ENCODE data around the gene AJM1.

GRCh38 chr9:136808806-136809158 lies 33.5 kb upstream of the AJM1 start:
- TF ChIP-seq POLR2A (IDR thresholded peaks at IDR 0.05; ENCODE audit: low read depth, low read length), result no peak
- no peak for TF ChIP-seq POLR2AphosphoS5 (IDR thresholded peaks at IDR 0.05; ENCODE audit: low read depth, low read length)
- TF ChIP-seq TAF1 (IDR thresholded peaks at IDR 0.05; ENCODE audit: borderline replicate concordance, low read depth, low read length), result no peak
